MM.1S (cell line): Measurements from ENCODE around the gene CENPF.

ENCODE experiments used
- EZH2phosphoT487 ChIP-seq: fragments of 300-600 bp; sonication (generic); IDR thresholded peaks from 2 replicates; pipeline ENCODE4 v1.6.1; 2018; ENCODE audit warnings: antibody characterized with exemption, low read length
- TF ChIP-seq, protein P1 (sequence below): fragments of 300-600 bp; sonication (generic); IDR thresholded peaks from 2 replicates; pipeline ENCODE4 v1.5.1; 2016; ENCODE audit warnings: antibody characterized with exemption, low read length, mixed read lengths

DNA sequence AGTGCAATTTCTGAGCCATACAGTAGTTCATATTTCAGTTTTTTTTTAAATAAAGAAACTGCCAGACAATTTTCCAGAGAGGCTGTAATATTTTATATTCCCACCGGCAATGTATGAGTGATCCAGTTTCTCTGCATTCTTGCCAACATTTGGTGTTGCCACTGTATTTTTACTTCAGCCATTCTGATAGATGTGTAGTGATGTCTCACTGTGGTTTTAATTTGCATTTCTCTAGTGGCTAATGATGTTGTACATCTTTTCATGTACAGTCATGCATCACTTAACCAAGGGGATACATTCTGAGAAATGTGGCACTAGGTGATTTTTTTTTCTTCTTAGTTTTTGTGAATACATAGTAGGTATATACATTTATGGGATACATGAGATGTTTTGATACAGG is 99.6 kb downstream of the CENPF start:
- TF ChIP-seq, protein P1, sequence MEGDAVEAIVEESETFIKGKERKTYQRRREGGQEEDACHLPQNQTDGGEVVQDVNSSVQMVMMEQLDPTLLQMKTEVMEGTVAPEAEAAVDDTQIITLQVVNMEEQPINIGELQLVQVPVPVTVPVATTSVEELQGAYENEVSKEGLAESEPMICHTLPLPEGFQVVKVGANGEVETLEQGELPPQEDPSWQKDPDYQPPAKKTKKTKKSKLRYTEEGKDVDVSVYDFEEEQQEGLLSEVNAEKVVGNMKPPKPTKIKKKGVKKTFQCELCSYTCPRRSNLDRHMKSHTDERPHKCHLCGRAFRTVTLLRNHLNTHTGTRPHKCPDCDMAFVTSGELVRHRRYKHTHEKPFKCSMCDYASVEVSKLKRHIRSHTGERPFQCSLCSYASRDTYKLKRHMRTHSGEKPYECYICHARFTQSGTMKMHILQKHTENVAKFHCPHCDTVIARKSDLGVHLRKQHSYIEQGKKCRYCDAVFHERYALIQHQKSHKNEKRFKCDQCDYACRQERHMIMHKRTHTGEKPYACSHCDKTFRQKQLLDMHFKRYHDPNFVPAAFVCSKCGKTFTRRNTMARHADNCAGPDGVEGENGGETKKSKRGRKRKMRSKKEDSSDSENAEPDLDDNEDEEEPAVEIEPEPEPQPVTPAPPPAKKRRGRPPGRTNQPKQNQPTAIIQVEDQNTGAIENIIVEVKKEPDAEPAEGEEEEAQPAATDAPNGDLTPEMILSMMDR, result no peak
- no peak for TF ChIP-seq EZH2phosphoT487
